AG10803 (cell line): ENCODE results near the gene OR1F1.
A peak's percentile ranks its signal among the peaks of the same experiment; 100 is the strongest.

Source experiments
- DNase-seq: peaks from one replicate; pipeline ENCODE4 v3.0.0; 2010; ENCODE audit warnings: low read depth
- H3K4me3 ChIP-seq: 2 replicates; pipeline ENCODE4 v1.5.1; 2011; ENCODE audit warnings: mild to moderate bottlenecking, low read length, control low read depth
- CTCF ChIP-seq: conservative IDR thresholded peaks from 2 replicates; pipeline ENCODE4 v1.5.1; 2011; ENCODE audit warnings: mild to moderate bottlenecking, low read length, control low read depth, inconsistent platforms

The OR1F1 gene

GRCh38 chr16:3147046-3147756 lies 40.8 kb upstream of the OR1F1 start:
- no peak overlapping the region for H3K4me3 ChIP-seq
- no peak for TF ChIP-seq CTCF
- DNase-seq, result no peak

GRCh38 chr16:3147757-3148104 lies 40.3 kb upstream of the OR1F1 start:
- no peak for TF ChIP-seq CTCF
- no peak overlapping the region for H3K4me3 ChIP-seq
- DNase-seq, result no peak

GRCh38 chr16:3148256-3149192 lies 39.5 kb upstream of the OR1F1 start:
- no peak for TF ChIP-seq CTCF
- H3K4me3 ChIP-seq, result no peak overlapping the region
- DNase-seq, result no peak

- no peak overlapping the region for H3K4me3 ChIP-seq
- no peak for TF ChIP-seq CTCF
- no peak for DNase-seq
These were observed 38.8 kb upstream of the OR1F1 start for GRCh38 chr16:3149193-3149530.

- H3K4me3 ChIP-seq, result peak overlapping the region; percentile 87
- TF ChIP-seq CTCF, result peak; percentile 50
- peak; percentile 63 for DNase-seq
These were observed 38.2 kb upstream of the OR1F1 start for GRCh38 chr16:3149630-3150345.

- peak; percentile 93 for DNase-seq
- no peak; the same call in 1 of the 2 replicates for TF ChIP-seq CTCF
- peak overlapping the region; percentile 87 for H3K4me3 ChIP-seq
These were observed 37.4 kb upstream of the OR1F1 start for GRCh38 chr16:3150346-3151218.
